Measurements from ENCODE around the gene SRC.
"Not testable (repeated sequence)": the region's sequence is repeated elsewhere in the genome, so short reads cannot be mapped to it uniquely, and the experiment has no call there.

SRC gene

GRCh38 chr20:37363221-37364012 is 17.5 kb downstream of the SRC start:
- DNase-seq (ENCODE audit: low read depth): no peak

GRCh38 chr20:37364013-37364926 is 18.3 kb downstream of the SRC start:
- no peak for DNase-seq (ENCODE audit: low read depth)

GRCh38 chr20:37364927-37365272 is 19.0 kb downstream of the SRC start:
- no peak for DNase-seq (ENCODE audit: low read depth)

- DNase-seq (ENCODE audit: low read depth): no peak
Measured at GRCh38 chr20:37365760-37366638, 20.1 kb downstream of the SRC start.

- DNase-seq (ENCODE audit: low read depth): peak; percentile 77
Measured at GRCh38 chr20:37366743-37367142, 20.8 kb downstream of the SRC start.

GRCh38 chr20:37369846-37370245 is 23.9 kb downstream of the SRC start:
- DNase-seq (ENCODE audit: low read depth): no peak

- not testable (repeated sequence) for DNase-seq (ENCODE audit: low read depth)
Measured at GRCh38 chr20:37371845-37372244, 25.9 kb downstream of the SRC start.

GRCh38 chr20:37372441-37372840 is 26.5 kb downstream of the SRC start:
- no peak for DNase-seq (ENCODE audit: low read depth)

GRCh38 chr20:37373020-37373598 is 27.2 kb downstream of the SRC start:
- no peak for DNase-seq (ENCODE audit: low read depth)

- no peak for DNase-seq (ENCODE audit: low read depth)
Measured at GRCh38 chr20:37375227-37375626, 29.3 kb downstream of the SRC start.

- no peak for DNase-seq (ENCODE audit: low read depth)
Measured at GRCh38 chr20:37376324-37376723, 30.4 kb downstream of the SRC start.

GRCh38 chr20:37376791-37377190 is 30.9 kb downstream of the SRC start:
- no peak for DNase-seq (ENCODE audit: low read depth)

GRCh38 chr20:37377346-37378081 is 31.6 kb downstream of the SRC start:
- no peak for DNase-seq (ENCODE audit: low read depth)

GRCh38 chr20:37378420-37378784 is 32.5 kb downstream of the SRC start:
- DNase-seq (ENCODE audit: low read depth): no peak

GRCh38 chr20:37378785-37379598 is 33.1 kb downstream of the SRC start:
- no peak for DNase-seq (ENCODE audit: low read depth)

- DNase-seq (ENCODE audit: low read depth): no peak
Measured at GRCh38 chr20:37379967-37380828, 34.3 kb downstream of the SRC start.

GRCh38 chr20:37380864-37381579 is 35.1 kb downstream of the SRC start:
- DNase-seq (ENCODE audit: low read depth): no peak

- no peak for DNase-seq (ENCODE audit: low read depth)
Measured at GRCh38 chr20:37381621-37382471, 35.9 kb downstream of the SRC start.

Data from fibroblast of gingiva (primary cell).